H1 (cell line): ENCODE results near the gene PLD3. TPM values are rescaled to one million over a fixed set of nuclear protein-coding genes. Genes with fewer than 3 reads are reported as not detected.

Experiments
- CTCF ChIA-PET: fragments of 300-600 bp; sonication (Branson Sonifier 250); formaldehyde crosslinking; loops from one replicate; lab custom pipeline; 2021; ENCODE audit not compliant: partially characterized antibody; lab: Charles Lee
- POLR2A ChIA-PET: fragments of 300-600 bp; sonication (Branson Sonifier 250); formaldehyde crosslinking; loops from one replicate; lab custom pipeline; 2021; ENCODE audit warnings: inconsistent platforms; ENCODE audit not compliant: partially characterized antibody; lab: Charles Lee
- DNase-seq, 2 experiments: peaks; one replicate each; pipeline versions ENCODE4 v3.0.0 to v3.0.0-alpha.2; 2010 to 2022; ENCODE audit warnings: low spot score in 2 of 2, low read depth in 1 of 2, mixed read lengths in 1 of 2
- FAIRE-seq: peaks from 2 replicates; lab custom pipeline; 2011; peaks lifted over from hg19 to GRCh38; lab: Jason Lieb, UNC
- H2AFZ ChIP-seq: 2 replicates; pipeline ENCODE4 v1.8.1; 2012; ENCODE audit warnings: low read length, inconsistent platforms
- H2AK5ac ChIP-seq: 2 replicates; pipeline ENCODE4 v1.6.1; 2013; ENCODE audit warnings: low read depth, low read length
- H2BK120ac ChIP-seq: replicated peaks from 2 replicates; pipeline ENCODE3; 2013; ENCODE audit warnings: low read depth, low read length, inconsistent platforms
- H2BK12ac ChIP-seq: 2 replicates; pipeline ENCODE4 v1.6.1; 2013; ENCODE audit warnings: low read depth, low read length
- H2BK15ac ChIP-seq: 2 replicates; pipeline ENCODE4 v1.6.1; 2013; ENCODE audit warnings: low read length
- H2BK20ac ChIP-seq: 2 replicates; pipeline ENCODE4 v1.6.1; 2013; ENCODE audit warnings: low read length
- H2BK5ac ChIP-seq: 2 replicates; pipeline ENCODE4 v1.6.1; 2013; ENCODE audit warnings: low read depth, low read length
- H3K14ac ChIP-seq: 2 replicates; pipeline ENCODE4 v1.6.1; 2013; ENCODE audit warnings: inconsistent platforms; ENCODE audit not compliant: insufficient read length
- H3K18ac ChIP-seq: 2 replicates; pipeline ENCODE4 v1.6.1; 2013; ENCODE audit warnings: low read length; ENCODE audit errors: extremely low read depth
- H3K23ac ChIP-seq: 2 replicates; pipeline ENCODE4 v1.6.1; 2013; ENCODE audit warnings: inconsistent platforms; ENCODE audit not compliant: insufficient read length
- H3K23me2 ChIP-seq: 2 replicates; pipeline ENCODE4 v1.6.1; 2013; ENCODE audit warnings: low read depth, low read length
- H3K27ac ChIP-seq: 2 replicates; pipeline ENCODE4 v1.6.1; 2011; ENCODE audit warnings: low read depth, low read length, inconsistent platforms
- H3K27me3 ChIP-seq, 4 experiments: replicated peaks in 1 of 4; 1 replicate in 1 of 4; 2 replicates in 3 of 4; pipeline versions ENCODE4 v1.6.1 to v1.8.1; 2011 to 2013; ENCODE audit warnings: low read length in 3 of 4, mild to moderate bottlenecking in 3 of 4, inconsistent platforms in 2 of 4, mixed read lengths in 2 of 4, moderate library complexity in 1 of 4; ENCODE audit not compliant: control insufficient read depth in 3 of 4, insufficient read depth in 3 of 4; ENCODE audit errors: extremely low read depth in 1 of 4
- H3K36me3 ChIP-seq, 4 experiments: 2 replicates each; pipeline versions ENCODE4 v1.6.1 to v1.8.1; 2011 to 2013; ENCODE audit warnings: mild to moderate bottlenecking in 4 of 4, low read length in 3 of 4, moderate library complexity in 2 of 4, control low read depth in 1 of 4, inconsistent platforms in 1 of 4; ENCODE audit not compliant: insufficient read depth in 4 of 4, control insufficient read depth in 2 of 4
- H3K4ac ChIP-seq: replicated peaks from 2 replicates; pipeline ENCODE3; 2013; ENCODE audit warnings: low read length, low read depth, mixed read lengths, inconsistent platforms; ENCODE audit not compliant: insufficient read length
- H3K4me1 ChIP-seq, 4 experiments: replicated peaks in 1 of 4; 1 replicate in 1 of 4; 2 replicates in 3 of 4; pipeline versions ENCODE4 v1.6.1 to v1.8.1; 2011 to 2013; ENCODE audit warnings: low read length in 3 of 4, inconsistent platforms in 2 of 4, mixed read lengths in 1 of 4; ENCODE audit not compliant: insufficient read depth in 4 of 4, control insufficient read depth in 3 of 4
- H3K4me2 ChIP-seq, 2 experiments: 2 replicates each; pipeline versions ENCODE4 v1.6.1 to v1.8.1; 2011 to 2013; ENCODE audit warnings: low read depth in 2 of 2, low read length in 2 of 2, control low read depth in 1 of 2, inconsistent platforms in 1 of 2, mild to moderate bottlenecking in 1 of 2; ENCODE audit not compliant: insufficient read depth in 1 of 2
- H3K4me3 ChIP-seq, 4 experiments: fragments of 200-600, 300-600 bp in 1 of 4; sonication (generic), shearing (Covaris generic), sonication (Bioruptor Twin) in 1 of 4; 2 replicates each; pipeline versions ENCODE4 v1.5.1 to v1.8.1; 2011 to 2016; ENCODE audit warnings: low read length in 4 of 4, low read depth in 3 of 4, control low read depth in 2 of 4, inconsistent platforms in 2 of 4, mild to moderate bottlenecking in 2 of 4, mixed read lengths in 1 of 4, moderate library complexity in 1 of 4; ENCODE audit not compliant: insufficient read depth in 2 of 4; ENCODE audit errors: extremely low read depth in 1 of 4
- H3K56ac ChIP-seq: replicated peaks from 2 replicates; pipeline ENCODE3; 2013; ENCODE audit warnings: low read depth, mild to moderate bottlenecking, mixed read lengths, low read length, inconsistent platforms; ENCODE audit not compliant: insufficient read length
- H3K79me1 ChIP-seq: 2 replicates; pipeline ENCODE4 v1.6.1; 2013; ENCODE audit warnings: low read depth, low read length, control low read depth
- H3K79me2 ChIP-seq, 2 experiments: 2 replicates each; pipeline versions ENCODE4 v1.6.1 to v1.8.1; 2012 to 2013; ENCODE audit warnings: low read length in 2 of 2, mild to moderate bottlenecking in 2 of 2, inconsistent platforms in 1 of 2; ENCODE audit not compliant: insufficient read depth in 2 of 2, control insufficient read depth in 1 of 2
- H3K9ac ChIP-seq, 4 experiments: replicated peaks in 1 of 4; 1 replicate in 1 of 4; 2 replicates in 3 of 4; pipeline versions ENCODE4 v1.6.1 to v1.8.1; 2011 to 2013; ENCODE audit warnings: low read depth in 3 of 4, low read length in 3 of 4, control low read depth in 2 of 4, mild to moderate bottlenecking in 2 of 4, moderate library complexity in 2 of 4, inconsistent platforms in 1 of 4; ENCODE audit errors: extremely low read depth in 1 of 4
- H3K9me3 ChIP-seq, 2 experiments: 2 replicates each; pipeline versions ENCODE4 v1.6.1 to v1.8.1; 2012 to 2013; ENCODE audit warnings: mild to moderate bottlenecking in 2 of 2, moderate library complexity in 2 of 2, control low read depth in 1 of 2, inconsistent platforms in 1 of 2, low read depth in 1 of 2, low read length in 1 of 2, mixed read lengths in 1 of 2; ENCODE audit not compliant: insufficient read depth in 2 of 2
- H4K20me1 ChIP-seq, 2 experiments: replicated peaks in 1 of 2; 2 replicates each; pipeline versions ENCODE3 to v1.8.1; 2011 to 2013; ENCODE audit warnings: inconsistent platforms in 2 of 2, low read length in 2 of 2, mild to moderate bottlenecking in 1 of 2; ENCODE audit not compliant: insufficient read depth in 2 of 2, control insufficient read depth in 1 of 2
- H4K5ac ChIP-seq: 2 replicates; pipeline ENCODE4 v1.6.1; 2013; ENCODE audit warnings: low read length, low read depth, mixed read lengths, inconsistent platforms; ENCODE audit not compliant: insufficient read length
- H4K8ac ChIP-seq: 2 replicates; pipeline ENCODE4 v1.8.0; 2013; ENCODE audit warnings: mild to moderate bottlenecking, moderate library complexity, low read length, inconsistent platforms; ENCODE audit not compliant: insufficient read depth; ENCODE audit errors: extremely low read depth
- H4K91ac ChIP-seq: replicated peaks from 2 replicates; pipeline ENCODE3; 2013; ENCODE audit warnings: low read length, mixed read lengths, inconsistent platforms; ENCODE audit not compliant: insufficient read length
- CTCF ChIP-seq, 3 experiments: IDR thresholded peaks; 1 replicate in 2 of 3; 2 replicates in 1 of 3; pipeline versions ENCODE4 v1.5.1 to v1.6.1; 2011; ENCODE audit warnings: low read length in 3 of 3, mild to moderate bottlenecking in 3 of 3, inconsistent platforms in 2 of 3, low read depth in 1 of 3, moderate library complexity in 1 of 3; ENCODE audit not compliant: insufficient read depth in 1 of 3; ENCODE audit errors: control extremely low read depth in 1 of 3
- SP2 ChIP-seq: IDR thresholded peaks from 2 replicates; pipeline ENCODE4 v1.6.1; 2012; ENCODE audit warnings: mild to moderate bottlenecking, low read length, inconsistent platforms
- TAF7 ChIP-seq: optimal IDR thresholded peaks from 2 replicates; pipeline ENCODE3; 2011; ENCODE audit warnings: low read depth, mild to moderate bottlenecking, inconsistent platforms, low read length, moderate library complexity, borderline replicate concordance
- WGBS, 2 experiments: shearing (Covaris generic) in 1 of 2; methylation state at CpG; one replicate each; pipeline versions ENCODE4 v1.1.6 to v1.1.7; 2013 to 2015; ENCODE audit warnings: low lambda C conversion rate in 2 of 2, mixed read lengths in 2 of 2, inconsistent platforms in 1 of 2, low coverage in 1 of 2, missing lambda C conversion rate in 1 of 2; ENCODE audit not compliant: insufficient replicate concordance in 2 of 2, insufficient coverage in 1 of 2, insufficient read length in 1 of 2; ENCODE audit errors: extremely low coverage in 1 of 2, missing lambda C conversion rate in 1 of 2; 5-methylcytosine and 5-hydroxymethylcytosine counted together
- polyA plus RNA-seq, 7 experiments: library from polyadenylated mRNA; depleted of rRNA in 3 of 7; stranded (reverse) in 5 of 7; unstranded in 2 of 7; fragments of >200 nt in 5 of 7; fragments of 200-250 nt in 2 of 7; gene quantifications; 1 replicate in 5 of 7; 2 replicates in 1 of 7; 4 replicates in 1 of 7; pipeline versions ENCODE4 v1.2.1 to v1.2.3, GENCODE V29; 2011 to 2013; ENCODE audit warnings: missing spikeins in 2 of 7, mixed read lengths in 2 of 7
- total RNA-seq: library from RNA; stranded (reverse); fragmentation: NEBNext Ultra II Directional; extraction: Animal tissue kit (Norgen Biotek cat#: 25700); gene quantifications from 2 replicates; pipeline ENCODE4 v1.2.1, GENCODE V29; 2021

The PLD3 gene
- total and polyA plus RNA-seq, 2 of the 8 experiments (the other 6 are each of a cell fraction or from before 2014, with no cell fraction given): 180 to 543 TPM

GRCh38 chr19:40309666-40310065 lies 38.8 kb upstream of the PLD3 start:
- H2BK120ac ChIP-seq: no peak overlapping the region
- no peak overlapping the region for H3K9ac ChIP-seq
- no peak overlapping the region for H3K27ac ChIP-seq
- H2BK5ac ChIP-seq: no peak overlapping the region
- no peaks in the 10 kb centered on the region for H3K4me1 ChIP-seq
- H2BK12ac ChIP-seq: no peak overlapping the region
- CTCF ChIA-PET: no interaction called here
- no peak overlapping the region for H3K18ac ChIP-seq
- POLR2A ChIA-PET: interaction anchor here (0.6 kb wide), 2 partner anchors 26 to 430 kb away, joined by 3 to 4 read pairs; no protein-coding TSS in a partner anchor
- no peak overlapping the region for H2AFZ ChIP-seq
- DNase-seq (no peak), FAIRE-seq (no peak)
- no peak overlapping the region for H4K8ac ChIP-seq
- H4K91ac ChIP-seq: no peak overlapping the region
- no peak overlapping the region for H3K14ac ChIP-seq
- H2BK15ac ChIP-seq: no peak overlapping the region
- H3K27me3 ChIP-seq: no peaks in the 10 kb centered on the region
- H3K4ac ChIP-seq: no peak overlapping the region
- no peaks in the 10 kb centered on the region for H3K79me1 ChIP-seq
- no peak overlapping the region for H4K5ac ChIP-seq
- no peaks in the 10 kb centered on the region for H3K23me2 ChIP-seq
- H3K56ac ChIP-seq: no peak overlapping the region
- H2AK5ac ChIP-seq: no peak overlapping the region
- no peaks in the 10 kb centered on the region for H3K36me3 ChIP-seq
- H3K9me3 ChIP-seq: no peaks in the 10 kb centered on the region
- no peaks in the 10 kb centered on the region for H4K20me1 ChIP-seq
- no peak overlapping the region for H3K4me2 ChIP-seq
- H3K4me3 ChIP-seq: no peak overlapping the region
- 89% methylated on average over 1 of the region's 1 CpG; no CpG with 5 or more reads in 1 of the 2 experiments for WGBS, 2 experiments
- H3K79me2 ChIP-seq: no peaks in the 10 kb centered on the region
- no peak overlapping the region for H3K23ac ChIP-seq
- H2BK20ac ChIP-seq: no peak overlapping the region
- no peak for TF ChIP-seq SP2
- TF ChIP-seq CTCF (IDR thresholded peaks at IDR 0.05; ENCODE audit: control extremely low read depth in 1 of 3, insufficient read depth in 1 of 3, low read depth in 1 of 3, low read length in 3 of 3): no peak
- TF ChIP-seq TAF7: no peak
